Right lobe of liver (tissue), 4 donors: Measurements from ENCODE around the gene C1orf116.

Experiments
- POLR2A ChIP-seq: fragments of 450-650 bp; IDR thresholded peaks from one replicate; pipeline ENCODE4 v1.6.1; 2017; ENCODE audit warnings: antibody characterized with exemption, mild to moderate bottlenecking
- TF ChIP-seq, protein P1 (sequence below), 4 donors: fragments of 200-600 bp in 3 of 4; fragments of 450-650 bp in 1 of 4; IDR thresholded peaks; one replicate each; pipeline versions ENCODE4 v1.5.1 to v1.8.0; 2016 to 2022; ENCODE audit warnings: antibody characterized with exemption in 4 of 4, mild to moderate bottlenecking in 2 of 4
- donor health status: DM: no; HTN: no; CAD: no.
- donor health status: DM: no; HTN: no; CAD: no.
- donor health status: DM: no; HTN: yes; CAD: no.

DNA sequence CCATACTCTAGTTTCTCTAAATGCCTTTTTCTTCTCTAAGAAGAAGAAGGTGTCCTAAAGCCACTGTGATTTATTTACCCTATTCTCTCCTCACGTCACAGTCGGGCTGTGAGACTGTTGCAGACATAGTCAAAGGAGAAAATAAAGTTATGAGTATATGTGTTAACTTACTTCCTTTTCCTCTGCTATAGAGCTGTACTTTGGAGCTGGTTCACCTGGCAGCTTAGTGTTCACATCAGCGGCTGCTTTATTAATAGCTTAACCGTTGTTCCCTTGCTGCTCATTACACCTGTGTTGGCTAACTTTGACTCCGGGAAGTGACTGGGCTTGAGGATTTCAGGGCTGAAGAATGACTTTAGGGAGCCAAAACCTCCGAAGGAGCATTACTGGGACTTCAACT, 24.1 kb upstream of the C1orf116 start:
- no peak for TF ChIP-seq POLR2A
- TF ChIP-seq, protein P1, sequence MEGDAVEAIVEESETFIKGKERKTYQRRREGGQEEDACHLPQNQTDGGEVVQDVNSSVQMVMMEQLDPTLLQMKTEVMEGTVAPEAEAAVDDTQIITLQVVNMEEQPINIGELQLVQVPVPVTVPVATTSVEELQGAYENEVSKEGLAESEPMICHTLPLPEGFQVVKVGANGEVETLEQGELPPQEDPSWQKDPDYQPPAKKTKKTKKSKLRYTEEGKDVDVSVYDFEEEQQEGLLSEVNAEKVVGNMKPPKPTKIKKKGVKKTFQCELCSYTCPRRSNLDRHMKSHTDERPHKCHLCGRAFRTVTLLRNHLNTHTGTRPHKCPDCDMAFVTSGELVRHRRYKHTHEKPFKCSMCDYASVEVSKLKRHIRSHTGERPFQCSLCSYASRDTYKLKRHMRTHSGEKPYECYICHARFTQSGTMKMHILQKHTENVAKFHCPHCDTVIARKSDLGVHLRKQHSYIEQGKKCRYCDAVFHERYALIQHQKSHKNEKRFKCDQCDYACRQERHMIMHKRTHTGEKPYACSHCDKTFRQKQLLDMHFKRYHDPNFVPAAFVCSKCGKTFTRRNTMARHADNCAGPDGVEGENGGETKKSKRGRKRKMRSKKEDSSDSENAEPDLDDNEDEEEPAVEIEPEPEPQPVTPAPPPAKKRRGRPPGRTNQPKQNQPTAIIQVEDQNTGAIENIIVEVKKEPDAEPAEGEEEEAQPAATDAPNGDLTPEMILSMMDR (IDR thresholded peaks at IDR 0.05): no peak
